SW480 (cell line): ENCODE data around the gene PEAK3.
A peak's percentile ranks its signal among the peaks of the same experiment; 100 is the strongest.

Source experiments
- DNase-seq: peaks from one replicate; pipeline ENCODE4 v3.0.0-alpha.2; 2016; ENCODE audit warnings: low spot score

PEAK3 gene, protein sequence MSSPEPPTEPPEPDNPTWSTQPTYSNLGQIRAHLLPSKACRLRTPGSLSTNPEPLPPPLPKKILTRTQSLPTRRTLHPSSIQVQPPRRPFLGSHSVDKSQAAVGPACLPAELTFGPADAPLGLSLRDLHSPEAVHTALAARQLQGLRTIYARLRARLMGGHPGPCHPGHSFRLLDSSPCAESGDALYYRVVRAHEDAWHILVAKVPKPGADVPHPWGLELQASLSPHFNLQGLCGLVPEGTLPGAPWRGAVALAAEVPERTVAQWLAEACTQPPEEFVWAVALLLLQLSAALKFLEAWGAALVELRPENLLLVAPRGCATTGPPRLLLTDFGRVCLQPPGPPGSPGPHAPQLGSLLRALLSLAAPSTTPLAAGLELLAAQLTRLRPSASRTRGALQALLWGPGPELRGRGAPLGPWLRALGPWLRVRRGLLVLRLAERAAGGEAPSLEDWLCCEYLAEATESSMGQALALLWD

DNA sequence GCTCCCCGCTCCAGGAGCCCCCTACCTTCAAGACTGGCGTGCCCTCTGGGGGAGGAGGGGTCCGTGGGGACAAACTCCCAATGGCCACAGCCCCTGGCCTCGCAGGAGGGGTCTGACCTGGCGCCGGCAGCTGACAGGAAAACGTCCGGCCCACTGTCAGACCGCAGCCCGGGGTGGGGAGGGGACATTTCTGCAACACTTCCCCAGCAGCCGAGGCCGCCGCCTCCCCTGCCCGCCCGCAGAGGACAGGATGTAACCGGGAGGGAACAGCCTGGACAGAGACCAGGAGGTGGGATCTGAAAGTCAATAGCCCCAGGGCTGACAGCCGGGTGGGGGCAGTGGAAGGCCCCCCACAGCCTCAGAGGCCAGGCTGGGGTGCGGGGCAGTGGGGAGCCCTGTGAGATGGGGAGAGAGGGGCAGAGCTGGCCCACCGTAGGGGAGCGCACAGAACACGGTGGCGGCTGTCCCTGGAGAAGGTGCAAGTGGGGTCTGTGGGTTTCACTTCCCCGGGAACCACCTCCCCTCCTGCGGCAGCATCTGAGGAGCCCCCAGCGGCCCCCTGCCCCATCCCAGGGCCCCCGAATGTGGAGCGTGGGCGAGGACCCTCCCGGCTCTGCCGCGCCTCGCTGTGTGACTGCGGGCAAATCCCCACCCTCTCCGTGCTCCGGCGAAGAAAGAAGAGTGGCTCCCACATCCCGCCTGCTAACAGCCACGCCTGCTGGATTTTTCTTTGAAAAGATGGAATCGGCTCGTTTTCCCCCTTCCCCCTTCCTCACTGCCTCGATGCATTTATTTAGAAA lies at the start of gene PEAK3:
TSS of gene PEAK3 (minus strand) at position 114 of the 800 bp plus-strand sequence. CDS start 1,244 bp downstream, outside the sequence.
- DNase-seq, result no peak

DNA sequence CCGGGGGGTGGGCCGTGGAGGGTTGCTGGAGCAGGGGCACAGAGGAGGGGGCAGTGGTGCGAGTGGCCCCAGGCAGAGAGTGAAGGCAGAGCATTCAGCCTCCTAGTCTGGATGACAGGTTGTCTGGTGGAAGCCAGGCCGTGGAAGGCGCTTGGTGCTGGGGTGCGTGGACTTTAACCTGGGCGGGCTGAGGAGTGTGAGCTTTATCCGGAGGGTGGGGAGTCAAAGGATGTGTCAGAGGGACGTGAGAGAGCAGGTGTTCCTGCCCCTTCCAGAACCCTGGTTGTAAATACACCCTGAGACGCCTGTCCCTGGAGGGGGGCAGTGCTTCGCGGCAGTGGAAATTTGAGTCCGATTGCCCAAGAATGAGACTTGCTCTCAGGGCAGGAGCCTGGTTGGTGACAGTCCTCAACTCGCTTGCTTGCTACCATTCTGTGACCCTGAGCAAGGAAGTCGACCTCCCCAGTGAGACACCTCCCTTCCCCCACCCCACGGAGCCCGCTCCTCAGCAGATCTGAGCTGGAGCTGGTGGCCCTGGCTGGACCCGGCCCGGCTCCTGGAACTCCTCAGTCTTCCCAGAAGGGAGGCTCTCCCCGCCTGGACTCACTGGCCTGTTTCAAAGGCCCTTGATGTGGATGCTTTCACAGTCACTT lies 48.8 kb upstream of the PEAK3 start:
- peak; percentile 81 for DNase-seq

DNA sequence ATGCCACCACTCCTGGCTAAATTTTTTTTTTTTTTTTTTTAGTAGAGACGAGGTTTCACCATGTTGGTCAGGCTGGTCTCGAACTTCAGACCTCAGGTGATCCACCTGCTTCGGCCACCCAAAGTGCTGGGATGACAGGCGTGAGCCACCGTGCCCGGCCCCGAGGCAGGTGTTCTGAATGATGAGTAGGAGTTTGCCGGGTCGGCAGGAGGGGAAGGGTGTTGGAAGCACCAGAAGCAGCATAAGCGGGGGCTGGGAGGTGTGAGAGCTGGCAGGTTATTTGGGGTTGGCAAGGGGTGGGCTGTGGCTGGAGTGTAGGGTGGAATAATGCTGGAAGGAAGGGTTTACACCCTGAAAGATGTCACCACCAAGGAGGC lies 48.3 kb upstream of the PEAK3 start:
- DNase-seq, result no peak

DNA sequence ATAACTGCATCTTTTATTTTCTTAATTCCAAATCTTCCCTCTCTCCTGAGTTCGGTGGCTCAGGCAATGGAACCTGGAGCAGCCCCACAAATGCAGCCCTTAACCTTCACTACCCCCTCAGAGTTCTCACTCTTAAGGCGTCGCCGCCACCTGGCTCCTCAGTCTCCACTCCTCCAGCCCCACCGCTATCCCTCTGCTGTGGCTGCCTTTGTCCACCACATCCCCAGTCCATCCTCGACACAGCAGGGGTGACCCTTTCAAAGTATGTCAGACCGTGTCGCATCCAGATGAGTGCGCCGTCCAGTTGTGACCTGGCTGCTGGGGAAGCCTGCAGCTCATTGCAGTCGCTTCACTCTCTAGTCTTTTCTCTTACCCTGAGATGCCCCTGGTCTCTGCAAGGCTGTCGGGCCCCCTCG lies 47.5 kb upstream of the PEAK3 start:
- no peak for DNase-seq

DNA sequence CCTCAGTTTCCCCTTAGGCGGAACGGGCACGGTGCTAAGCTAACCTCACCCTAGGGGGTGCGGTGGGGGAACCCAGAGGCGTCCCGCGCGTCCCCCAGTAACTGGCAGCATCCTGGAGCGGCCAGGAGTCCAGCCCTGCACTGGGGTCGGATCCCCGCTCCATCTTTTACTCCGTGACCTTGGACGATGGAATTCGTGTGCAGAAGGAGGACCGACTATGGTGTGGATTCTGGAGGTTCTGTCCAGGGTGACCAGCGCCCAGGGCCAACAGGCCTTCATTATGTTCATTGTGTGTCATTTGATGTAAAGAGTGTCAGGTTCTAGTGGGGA lies 47.1 kb upstream of the PEAK3 start:
- no peak for DNase-seq

DNA sequence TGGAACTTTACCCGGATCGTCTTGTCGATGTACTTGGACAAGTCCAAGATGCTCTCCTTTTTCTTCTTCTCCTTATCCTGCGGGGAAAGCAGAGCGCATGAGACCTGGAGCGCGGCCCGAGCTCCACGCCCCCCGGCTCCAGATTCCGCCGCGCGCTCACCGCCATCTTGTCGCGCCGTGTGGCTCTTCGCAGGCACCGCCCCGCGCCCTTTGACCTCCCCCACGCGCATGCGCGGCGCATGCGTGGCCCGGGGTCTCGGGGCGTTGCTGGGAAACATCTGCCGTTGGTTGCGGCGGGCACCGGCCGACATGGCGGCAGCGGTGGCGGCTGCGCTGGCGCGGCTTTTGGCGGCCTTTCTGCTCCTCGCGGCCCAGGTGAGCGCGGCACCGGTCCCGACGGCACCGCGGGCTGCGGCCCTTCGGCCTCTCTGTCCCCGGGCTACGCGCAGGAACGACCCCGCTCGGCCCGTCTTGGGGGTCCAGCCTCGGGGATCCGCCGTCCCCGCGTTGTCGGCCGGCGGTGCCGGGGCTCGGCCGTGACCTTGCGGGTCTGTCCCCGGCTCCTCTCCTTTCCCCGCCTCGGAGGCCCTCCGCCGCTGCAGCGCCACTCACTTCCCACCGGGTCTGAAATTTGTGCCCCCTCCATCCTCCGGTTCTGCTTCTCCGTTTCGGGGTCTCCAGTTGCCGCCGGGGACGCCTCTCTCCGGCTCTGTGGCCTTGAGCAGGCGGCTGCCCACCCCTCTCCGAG lies 46.6 kb upstream of the PEAK3 start, which contains the start of the genes LSM7 and SPPL2B:
TSS of gene LSM7 (minus strand) at position 186 of the 748 bp plus-strand sequence. CDS start at position 166, 20 bp downstream.
TSS of gene SPPL2B (plus strand) at position 284 of the 748 bp plus-strand sequence. CDS start at position 310, 26 bp downstream.
- peak; percentile 70 for DNase-seq

DNA sequence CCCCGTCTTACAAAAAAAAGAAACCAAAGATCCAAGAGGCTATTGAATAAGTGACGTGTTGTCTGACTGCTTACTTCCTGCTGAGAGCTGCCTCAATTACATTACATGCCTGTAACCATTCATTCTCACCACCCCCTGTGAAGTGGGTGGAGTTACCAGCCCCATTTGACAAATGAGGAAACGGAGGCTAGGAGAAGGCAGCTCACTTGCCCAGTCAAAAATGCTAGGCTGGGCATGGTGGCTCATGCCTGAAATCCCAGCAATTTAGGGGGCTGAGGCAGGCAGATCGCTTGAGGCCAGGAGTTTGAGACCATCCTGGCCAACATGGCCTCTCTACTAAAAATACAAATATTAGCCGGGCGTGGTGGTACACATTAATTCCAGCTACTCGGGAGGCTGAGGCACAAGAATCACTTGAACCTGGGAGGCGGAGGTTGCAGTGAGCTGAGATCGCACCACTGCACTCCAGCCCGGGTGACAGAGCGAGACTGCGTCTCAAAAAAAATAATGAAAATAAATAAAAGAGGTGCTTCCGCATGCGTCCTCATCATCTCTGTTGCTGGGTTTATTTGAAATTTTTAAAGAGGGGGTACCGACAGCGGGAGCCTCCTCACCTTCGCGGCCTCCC lies 45.9 kb upstream of the PEAK3 start:
- DNase-seq, result no peak

DNA sequence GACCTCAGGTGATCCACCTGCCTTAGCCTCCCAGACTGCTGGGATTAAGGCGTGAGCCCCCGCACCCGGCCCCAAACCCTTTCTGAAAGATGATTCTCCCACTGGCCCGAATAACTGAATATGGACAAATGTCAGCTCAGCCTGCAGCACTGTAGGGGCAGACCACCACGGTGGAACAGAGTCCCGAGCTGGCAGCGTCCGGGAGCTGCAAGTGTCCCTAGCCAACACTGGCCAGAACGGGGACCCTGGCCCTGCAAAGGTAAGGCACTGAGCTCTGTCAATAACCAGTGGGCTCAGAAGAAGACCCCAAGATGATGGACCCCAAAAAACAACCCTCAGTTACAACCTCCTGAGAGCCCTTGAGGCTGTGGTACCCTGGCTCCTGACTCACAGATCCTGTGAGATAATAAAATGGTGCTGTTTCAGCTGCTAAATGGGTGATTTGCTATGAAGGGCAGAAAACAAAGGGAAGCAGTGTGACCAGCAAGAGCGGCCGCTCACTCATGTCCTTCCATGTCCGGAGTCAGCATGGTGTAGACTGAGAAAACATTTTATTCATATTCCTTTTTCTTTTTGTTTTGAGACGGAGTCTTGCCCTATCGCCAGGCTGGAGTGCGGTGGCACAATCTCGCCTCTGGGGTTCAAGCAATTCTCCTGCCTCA lies 44.9 kb upstream of the PEAK3 start:
- no peak for DNase-seq

DNA sequence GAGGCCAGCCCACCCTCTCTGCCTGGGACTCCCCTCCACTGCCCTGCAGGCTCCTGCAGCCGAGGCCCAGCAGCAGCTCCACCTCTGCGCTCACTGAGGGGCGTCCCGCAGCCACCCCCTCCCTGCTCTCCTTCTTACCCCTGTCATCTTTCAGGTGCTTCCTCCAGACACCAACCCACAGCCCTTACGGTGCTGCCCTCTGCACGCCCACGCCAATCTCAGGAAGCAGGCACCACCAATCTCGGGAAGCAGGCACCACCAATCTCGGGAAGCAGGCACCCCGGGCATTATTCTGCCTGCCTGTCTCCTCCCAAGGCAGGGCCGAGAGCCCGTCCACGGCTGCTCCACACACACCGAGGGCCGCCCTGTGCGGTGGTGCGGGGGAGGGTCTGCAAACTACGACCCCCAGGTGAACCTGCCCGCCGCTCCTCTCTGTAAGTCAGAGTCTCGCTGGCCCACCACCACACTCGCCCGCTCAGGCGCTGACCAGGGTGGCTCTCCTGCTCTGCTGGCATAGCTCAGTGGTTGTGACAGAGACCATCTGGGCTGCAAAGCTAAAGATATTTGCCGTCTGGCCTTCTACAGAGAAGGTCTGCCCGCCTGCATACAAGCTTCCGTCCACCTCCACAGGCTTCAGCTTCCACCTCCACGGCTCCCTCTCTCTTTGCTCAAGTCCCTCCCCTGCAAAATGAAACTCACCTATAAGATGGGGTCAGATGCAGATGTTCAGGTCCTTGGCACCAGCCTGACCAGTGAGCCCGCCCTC lies 43.5 kb upstream of the PEAK3 start:
- no peak for DNase-seq

DNA sequence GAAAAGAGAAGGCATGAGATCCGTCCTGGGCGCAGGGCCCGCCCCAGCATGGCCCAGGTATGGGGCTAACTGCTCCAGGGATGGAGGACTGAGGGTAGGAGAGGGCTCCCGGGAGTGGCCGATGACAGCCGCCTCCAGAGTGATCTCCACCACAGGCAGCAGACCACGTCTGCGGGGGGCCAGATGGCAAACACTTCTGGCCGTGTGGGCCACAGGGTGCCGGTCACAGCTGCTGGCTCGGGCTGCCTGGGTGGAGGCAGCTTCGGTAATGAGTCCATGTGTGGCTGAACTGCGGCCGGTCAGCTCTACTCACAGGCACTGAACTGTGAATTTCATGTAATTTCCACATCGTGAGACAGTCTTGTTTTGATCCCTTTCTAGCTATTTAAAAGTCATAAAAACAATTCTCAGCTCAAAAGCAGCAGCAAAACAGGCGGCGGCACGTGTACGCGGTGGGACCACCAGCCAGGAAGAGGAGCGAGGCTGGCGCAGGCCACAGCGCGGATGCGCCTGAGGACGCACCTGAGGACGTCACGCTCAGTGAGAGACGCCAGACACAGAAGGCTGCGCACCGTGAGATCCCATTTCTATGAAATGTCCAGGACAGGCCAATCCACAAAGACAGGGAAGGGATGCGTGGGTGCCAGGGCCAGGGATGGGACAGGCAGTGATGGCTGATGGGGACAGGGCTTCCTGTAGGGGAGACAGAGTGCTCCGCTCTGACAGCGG lies 42.4 kb upstream of the PEAK3 start:
- DNase-seq, result no peak

DNA sequence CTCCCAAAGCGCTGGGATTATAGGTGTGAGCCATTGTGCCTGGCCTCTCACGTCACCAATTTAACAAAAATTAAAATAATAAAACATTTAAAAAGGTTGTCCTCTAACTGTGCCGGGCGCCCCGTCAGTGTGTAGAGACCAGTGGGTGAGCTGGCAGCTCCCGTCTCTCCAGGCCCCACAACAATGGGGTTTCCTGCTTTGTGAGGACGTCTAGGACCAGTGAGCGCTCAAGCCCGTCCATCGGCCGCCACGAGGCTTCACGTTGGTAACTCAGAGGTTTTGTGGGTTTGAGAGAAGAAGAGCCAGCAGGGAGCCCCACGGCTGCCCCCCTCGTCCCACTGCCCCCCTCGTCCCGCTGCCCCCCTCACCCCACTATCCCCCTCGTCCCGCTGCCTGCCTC lies 41.7 kb upstream of the PEAK3 start:
- no peak for DNase-seq

DNA sequence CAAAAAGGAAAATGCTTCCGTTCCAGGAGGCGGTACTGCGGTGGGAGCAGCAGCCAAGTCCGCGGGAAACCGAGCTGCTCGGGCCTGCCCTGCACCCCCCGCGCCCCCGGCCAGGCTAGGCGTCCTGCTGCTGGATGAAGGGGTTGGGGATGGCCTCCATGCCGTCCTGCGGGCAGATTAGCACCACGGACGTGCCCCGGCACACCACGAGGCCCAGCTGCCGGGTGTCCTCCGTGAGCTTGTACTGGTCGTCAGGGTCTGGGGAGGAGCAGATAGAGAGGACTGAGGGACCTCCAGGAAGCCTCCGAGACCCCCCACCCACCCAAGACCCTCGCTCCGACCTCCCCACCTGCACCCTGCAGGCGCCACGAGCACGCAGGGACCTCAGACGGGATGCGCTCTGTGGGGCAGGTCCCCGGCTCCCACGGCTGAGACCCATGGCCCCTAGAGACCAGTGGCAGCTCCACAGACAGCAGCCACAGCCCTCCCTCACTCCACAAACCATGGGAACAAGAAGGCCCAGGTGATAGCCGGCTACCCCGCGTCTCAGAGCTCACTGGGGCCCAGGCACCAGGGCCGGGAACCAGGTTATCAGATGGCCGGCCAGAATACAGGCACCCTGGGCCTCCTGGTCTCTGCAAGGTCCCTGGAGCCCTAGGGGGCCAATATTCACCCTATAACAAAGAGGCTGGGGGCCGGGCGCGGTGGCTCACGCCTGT lies 39.7 kb upstream of the PEAK3 start:
- no peak for DNase-seq

DNA sequence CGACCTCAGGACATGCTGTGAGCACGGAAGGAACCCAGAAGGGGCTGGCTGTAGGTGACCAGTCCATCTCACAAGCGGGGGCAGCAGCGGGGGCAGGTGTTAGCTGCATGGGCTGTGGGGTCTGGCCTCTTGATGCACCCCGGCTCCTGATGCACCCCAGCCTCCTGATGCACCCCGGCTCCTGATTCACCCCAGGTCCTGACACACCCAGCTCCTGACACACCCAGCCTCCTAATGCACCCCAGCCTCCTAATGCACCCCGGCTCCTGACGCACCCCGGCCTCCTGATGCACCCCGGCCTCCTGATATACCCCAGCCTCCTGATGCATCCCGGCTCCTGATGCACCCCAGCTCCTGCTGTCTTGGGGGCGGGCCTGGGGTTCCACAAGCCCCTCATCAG lies 39.0 kb upstream of the PEAK3 start:
- DNase-seq, result no peak

DNA sequence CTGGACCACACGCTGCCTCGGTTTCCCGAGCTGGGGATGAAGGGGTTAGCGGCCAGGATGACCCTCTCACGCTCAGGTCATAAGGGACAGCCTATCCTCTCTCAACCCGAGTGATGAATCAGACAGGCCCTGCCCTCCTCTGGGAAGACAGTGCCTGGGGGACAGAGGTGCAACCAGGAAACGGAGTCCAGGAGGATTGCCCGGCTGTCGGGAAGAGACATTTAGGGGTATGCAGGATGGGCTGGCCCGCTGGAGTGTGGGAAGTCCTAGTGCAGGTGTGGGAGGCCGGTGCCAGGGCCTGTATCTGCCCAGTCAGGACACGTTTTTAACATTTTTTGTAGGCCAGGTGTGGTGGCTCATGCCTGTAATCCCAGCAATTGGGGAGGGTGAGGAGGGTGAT lies 38.1 kb upstream of the PEAK3 start:
- DNase-seq, result no peak

DNA sequence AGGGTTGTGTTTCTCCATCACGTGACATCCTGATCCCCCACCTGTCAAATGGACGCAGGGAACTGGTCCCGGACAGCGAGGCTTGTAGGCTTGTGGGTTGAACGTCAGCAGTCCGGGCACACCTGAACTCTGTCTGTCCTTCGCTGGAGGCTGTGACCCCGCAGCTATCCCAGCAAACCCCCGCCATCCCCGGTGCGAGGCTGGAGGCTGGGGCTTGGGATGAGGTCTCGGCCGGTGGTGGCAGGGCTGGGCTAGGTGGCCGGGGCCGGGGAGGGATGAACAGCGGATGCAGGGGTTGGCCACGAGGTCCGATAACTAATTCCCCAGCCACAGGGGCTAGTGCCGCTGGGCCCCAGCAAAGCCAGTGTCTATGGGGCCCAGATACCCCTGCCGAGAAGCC lies 37.6 kb upstream of the PEAK3 start:
- DNase-seq, result no peak

DNA sequence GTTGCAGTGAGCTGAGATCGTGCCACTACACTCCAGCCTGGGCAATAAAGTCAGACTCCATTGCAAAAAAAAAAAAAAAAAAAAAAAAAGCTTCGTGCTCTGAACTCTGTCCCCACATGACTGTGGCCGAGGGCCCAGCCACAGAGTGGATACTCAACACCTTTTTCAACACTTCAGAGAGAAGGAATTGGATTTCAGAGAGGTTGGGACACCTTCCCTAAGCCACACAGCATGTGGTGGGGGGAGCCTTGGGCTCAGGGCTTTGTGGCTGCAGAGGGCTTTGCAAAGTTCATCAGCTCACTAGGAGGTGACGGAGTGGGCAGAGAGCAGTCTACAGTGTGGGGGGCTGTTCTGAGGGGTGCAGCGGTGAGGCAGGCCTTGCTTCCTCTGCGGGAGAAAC lies 36.9 kb upstream of the PEAK3 start:
- no peak for DNase-seq

DNA sequence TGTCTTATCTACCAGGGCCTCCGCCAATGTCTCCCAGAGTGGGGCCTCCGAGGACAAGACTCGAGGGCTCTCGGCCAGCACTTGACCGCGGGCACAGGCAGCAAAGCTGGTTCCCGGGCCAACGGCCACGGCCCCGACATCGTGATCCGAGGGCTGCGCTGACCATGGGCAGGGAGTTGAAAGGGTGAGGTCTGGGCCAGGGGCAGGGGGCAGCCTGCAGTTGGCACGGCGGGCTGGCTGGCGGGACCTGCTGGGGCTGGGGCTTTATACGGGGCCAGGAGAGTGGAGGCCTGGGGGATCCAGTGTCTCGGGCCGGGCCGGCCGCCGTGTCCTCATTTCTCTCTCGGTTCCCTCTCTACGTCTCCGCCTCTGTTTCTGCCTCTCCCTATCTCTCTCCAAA lies 35.8 kb upstream of the PEAK3 start:
- DNase-seq, result no peak

DNA sequence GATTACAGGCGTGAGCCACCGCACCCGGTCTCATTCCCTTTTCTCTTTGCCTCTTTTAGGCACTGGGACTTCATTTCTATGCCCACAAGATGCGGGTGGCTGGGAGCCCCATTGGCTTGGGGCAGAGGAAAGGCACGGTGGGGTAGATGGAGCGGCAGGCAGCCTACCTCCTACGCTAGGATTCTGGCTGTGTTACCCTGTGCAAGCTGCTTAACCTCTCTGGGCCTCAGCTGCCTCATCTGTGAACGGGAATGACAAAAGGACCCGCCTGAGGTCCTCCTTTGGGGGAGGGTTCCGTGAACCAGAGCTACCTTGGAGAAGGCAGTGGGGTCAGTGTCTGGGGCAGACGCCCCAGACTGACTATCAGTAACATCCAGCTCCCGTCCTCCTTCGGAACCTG lies 35.3 kb upstream of the PEAK3 start:
- no peak for DNase-seq
